Measurements from ENCODE around the gene KCNH8.

DNA sequence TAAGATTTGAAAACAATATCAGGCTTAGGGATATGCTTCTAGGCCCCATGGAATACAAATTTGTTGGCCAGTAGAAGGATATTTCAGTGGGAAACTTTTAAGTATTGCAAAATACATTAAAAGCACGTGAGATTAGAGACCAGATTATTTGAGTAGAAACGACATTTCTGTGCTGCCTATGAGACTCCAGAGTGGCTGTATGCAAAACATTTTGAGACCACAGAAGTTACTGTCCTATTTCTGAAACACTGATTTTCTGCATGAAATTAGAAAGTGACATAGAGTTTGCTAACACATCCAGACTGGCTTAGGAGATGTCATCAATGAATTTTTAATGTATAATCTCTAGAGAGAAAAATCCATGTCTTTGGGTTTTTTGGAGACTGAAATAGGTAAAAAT is 99.8 kb downstream of the KCNH8 start:
- no peak for TF ChIP-seq EZH2 (IDR thresholded peaks at IDR 0.05; ENCODE audit: borderline replicate concordance, low read length)
- TF ChIP-seq, protein P1, sequence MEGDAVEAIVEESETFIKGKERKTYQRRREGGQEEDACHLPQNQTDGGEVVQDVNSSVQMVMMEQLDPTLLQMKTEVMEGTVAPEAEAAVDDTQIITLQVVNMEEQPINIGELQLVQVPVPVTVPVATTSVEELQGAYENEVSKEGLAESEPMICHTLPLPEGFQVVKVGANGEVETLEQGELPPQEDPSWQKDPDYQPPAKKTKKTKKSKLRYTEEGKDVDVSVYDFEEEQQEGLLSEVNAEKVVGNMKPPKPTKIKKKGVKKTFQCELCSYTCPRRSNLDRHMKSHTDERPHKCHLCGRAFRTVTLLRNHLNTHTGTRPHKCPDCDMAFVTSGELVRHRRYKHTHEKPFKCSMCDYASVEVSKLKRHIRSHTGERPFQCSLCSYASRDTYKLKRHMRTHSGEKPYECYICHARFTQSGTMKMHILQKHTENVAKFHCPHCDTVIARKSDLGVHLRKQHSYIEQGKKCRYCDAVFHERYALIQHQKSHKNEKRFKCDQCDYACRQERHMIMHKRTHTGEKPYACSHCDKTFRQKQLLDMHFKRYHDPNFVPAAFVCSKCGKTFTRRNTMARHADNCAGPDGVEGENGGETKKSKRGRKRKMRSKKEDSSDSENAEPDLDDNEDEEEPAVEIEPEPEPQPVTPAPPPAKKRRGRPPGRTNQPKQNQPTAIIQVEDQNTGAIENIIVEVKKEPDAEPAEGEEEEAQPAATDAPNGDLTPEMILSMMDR (conservative IDR thresholded peaks at IDR 0.05 in 1 of 2, IDR thresholded peaks at IDR 0.05 in 1 of 2; ENCODE audit: extremely low read depth in 1 of 2, insufficient read depth in 1 of 2, low read depth in 1 of 2, low read length in 2 of 2), result no peak

Data from mammary epithelial cell (primary cell).